PC-3 (cell line): ENCODE measurements around the gene WNK2.

Source experiments
- CTCF ChIP-seq: fragments of 300-600 bp; sonication (generic); conservative IDR thresholded peaks from 2 replicates; pipeline ENCODE4 v1.5.1; 2017; ENCODE audit warnings: antibody characterized with exemption, low read depth, mild to moderate bottlenecking, low read length
- EZH2 ChIP-seq: fragments of 300-600 bp; sonication (generic); IDR thresholded peaks from one replicate; pipeline ENCODE4 v1.6.1; 2017; ENCODE audit warnings: antibody characterized with exemption, mild to moderate bottlenecking, low read length; ENCODE audit not compliant: unreplicated experiment

GRCh38 chr9:93210974-93211653, 27.2 kb downstream of the WNK2 start:
- TF ChIP-seq CTCF (no peak), EZH2 (no peak)
